Measurements from ENCODE around the gene ABCC6.

The ABCC6 gene

GRCh38 chr16:16143038-16143763, 80.1 kb downstream of the ABCC6 start:
- FAIRE-seq (no peak), DNase-seq (ENCODE audit: insufficient read length, low spot score) (no peak)
- TF ChIP-seq TAF1 (IDR thresholded peaks at IDR 0.05; ENCODE audit: low read depth, low read length) (no peak), POLR2AphosphoS5 (IDR thresholded peaks at IDR 0.05; ENCODE audit: low read depth, low read length) (no peak), SPI1 (IDR thresholded peaks at IDR 0.05; ENCODE audit: low read depth, low read length) (no peak), POLR2A (IDR thresholded peaks at IDR 0.05; ENCODE audit: low read depth, low read length) (no peak), POU2F2 (IDR thresholded peaks at IDR 0.05; ENCODE audit: low read depth, low read length) (no peak), PAX5 (IDR thresholded peaks at IDR 0.05; ENCODE audit: insufficient read depth, low read length, severe bottlenecking) (no peak)

- DNase-seq (ENCODE audit: insufficient read length, low spot score) (no peak), FAIRE-seq (no peak)
- TF ChIP-seq POLR2A (IDR thresholded peaks at IDR 0.05; ENCODE audit: low read depth, low read length) (no peak), PAX5 (IDR thresholded peaks at IDR 0.05; ENCODE audit: insufficient read depth, low read length, severe bottlenecking) (no peak), POLR2AphosphoS5 (IDR thresholded peaks at IDR 0.05; ENCODE audit: low read depth, low read length) (no peak), SPI1 (IDR thresholded peaks at IDR 0.05; ENCODE audit: low read depth, low read length) (no peak), POU2F2 (IDR thresholded peaks at IDR 0.05; ENCODE audit: low read depth, low read length) (no peak), TAF1 (IDR thresholded peaks at IDR 0.05; ENCODE audit: low read depth, low read length) (no peak)
Observed at GRCh38 chr16:16141784-16142396, 81.4 kb downstream of the ABCC6 start.

- no peak for DNase-seq (ENCODE audit: insufficient read length, low spot score)
- FAIRE-seq = no peak
- TF ChIP-seq TAF1 (IDR thresholded peaks at IDR 0.05; ENCODE audit: low read depth, low read length) (no peak), POLR2A (IDR thresholded peaks at IDR 0.05; ENCODE audit: low read depth, low read length) (no peak), SPI1 (IDR thresholded peaks at IDR 0.05; ENCODE audit: low read depth, low read length) (no peak), POU2F2 (IDR thresholded peaks at IDR 0.05; ENCODE audit: low read depth, low read length) (no peak), POLR2AphosphoS5 (IDR thresholded peaks at IDR 0.05; ENCODE audit: low read depth, low read length) (no peak), PAX5 (IDR thresholded peaks at IDR 0.05; ENCODE audit: insufficient read depth, low read length, severe bottlenecking) (no peak)
Observed at GRCh38 chr16:16141141-16141540, 82.2 kb downstream of the ABCC6 start.

GRCh38 chr16:16140537-16140936, 82.8 kb downstream of the ABCC6 start:
- no peak for FAIRE-seq
- TF ChIP-seq TAF1 (IDR thresholded peaks at IDR 0.05; ENCODE audit: low read depth, low read length) (no peak), POLR2AphosphoS5 (IDR thresholded peaks at IDR 0.05; ENCODE audit: low read depth, low read length) (no peak), POLR2A (IDR thresholded peaks at IDR 0.05; ENCODE audit: low read depth, low read length) (no peak), POU2F2 (IDR thresholded peaks at IDR 0.05; ENCODE audit: low read depth, low read length) (no peak), SPI1 (IDR thresholded peaks at IDR 0.05; ENCODE audit: low read depth, low read length) (no peak), PAX5 (IDR thresholded peaks at IDR 0.05; ENCODE audit: insufficient read depth, low read length, severe bottlenecking) (no peak)
- no peak for DNase-seq (ENCODE audit: insufficient read length, low spot score)

- FAIRE-seq (no peak), DNase-seq (ENCODE audit: insufficient read length, low spot score) (no peak)
- TF ChIP-seq SPI1 (IDR thresholded peaks at IDR 0.05; ENCODE audit: low read depth, low read length) (no peak), TAF1 (IDR thresholded peaks at IDR 0.05; ENCODE audit: low read depth, low read length) (no peak), PAX5 (IDR thresholded peaks at IDR 0.05; ENCODE audit: insufficient read depth, low read length, severe bottlenecking) (no peak), POLR2A (IDR thresholded peaks at IDR 0.05; ENCODE audit: low read depth, low read length) (no peak), POU2F2 (IDR thresholded peaks at IDR 0.05; ENCODE audit: low read depth, low read length) (no peak), POLR2AphosphoS5 (IDR thresholded peaks at IDR 0.05; ENCODE audit: low read depth, low read length) (no peak)
Observed at GRCh38 chr16:16139806-16140205, 83.5 kb downstream of the ABCC6 start.

GRCh38 chr16:16139061-16139460, 84.2 kb downstream of the ABCC6 start:
- TF ChIP-seq PAX5 (IDR thresholded peaks at IDR 0.05; ENCODE audit: insufficient read depth, low read length, severe bottlenecking) (no peak), SPI1 (IDR thresholded peaks at IDR 0.05; ENCODE audit: low read depth, low read length) (no peak), POLR2A (IDR thresholded peaks at IDR 0.05; ENCODE audit: low read depth, low read length) (no peak), TAF1 (IDR thresholded peaks at IDR 0.05; ENCODE audit: low read depth, low read length) (no peak), POLR2AphosphoS5 (IDR thresholded peaks at IDR 0.05; ENCODE audit: low read depth, low read length) (no peak)
- FAIRE-seq (no peak), DNase-seq (ENCODE audit: insufficient read length, low spot score) (no peak)

- no peak for TF ChIP-seq POLR2A (IDR thresholded peaks at IDR 0.05; ENCODE audit: low read depth, low read length)
- no peak for TF ChIP-seq PAX5 (IDR thresholded peaks at IDR 0.05; ENCODE audit: insufficient read depth, low read length, severe bottlenecking)
- no peak for TF ChIP-seq SPI1 (IDR thresholded peaks at IDR 0.05; ENCODE audit: low read depth, low read length)
- TF ChIP-seq TAF1 (IDR thresholded peaks at IDR 0.05; ENCODE audit: low read depth, low read length) = no peak
- TF ChIP-seq POLR2AphosphoS5 (IDR thresholded peaks at IDR 0.05; ENCODE audit: low read depth, low read length) = no peak
- TF ChIP-seq POU2F2 (IDR thresholded peaks at IDR 0.05; ENCODE audit: low read depth, low read length) = no peak
- FAIRE-seq (no peak), DNase-seq (ENCODE audit: insufficient read length, low spot score) (no peak)
Observed at GRCh38 chr16:16138034-16138635, 85.2 kb downstream of the ABCC6 start.

- FAIRE-seq (no peak), DNase-seq (ENCODE audit: insufficient read length, low spot score) (no peak)
- TF ChIP-seq PAX5 (IDR thresholded peaks at IDR 0.05; ENCODE audit: insufficient read depth, low read length, severe bottlenecking) (no peak), POLR2AphosphoS5 (IDR thresholded peaks at IDR 0.05; ENCODE audit: low read depth, low read length) (no peak), POU2F2 (IDR thresholded peaks at IDR 0.05; ENCODE audit: low read depth, low read length) (no peak), TAF1 (IDR thresholded peaks at IDR 0.05; ENCODE audit: low read depth, low read length) (no peak), SPI1 (IDR thresholded peaks at IDR 0.05; ENCODE audit: low read depth, low read length) (no peak), POLR2A (IDR thresholded peaks at IDR 0.05; ENCODE audit: low read depth, low read length) (no peak)
Observed at GRCh38 chr16:16137110-16137509, 86.2 kb downstream of the ABCC6 start.

DNA sequence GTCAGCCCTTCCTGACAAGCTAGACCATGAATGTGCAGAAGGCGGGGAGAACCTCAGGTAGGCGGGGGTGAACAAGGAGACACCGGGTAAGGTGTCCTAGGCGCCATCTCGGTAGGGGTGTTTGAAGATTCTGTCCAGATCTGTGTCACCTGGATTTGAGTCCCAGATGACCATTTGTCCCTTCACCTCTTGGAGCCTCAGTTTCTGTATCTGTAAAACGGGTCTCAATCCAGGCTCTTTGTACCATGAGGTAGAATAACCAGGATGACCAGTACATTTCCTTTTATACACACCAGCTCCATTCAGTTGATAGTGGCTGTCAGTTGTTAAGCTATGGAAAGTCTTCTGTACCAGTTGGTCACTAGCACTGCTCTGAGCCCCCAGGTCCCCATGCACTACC, 86.7 kb downstream of the ABCC6 start:
- no peak for DNase-seq (ENCODE audit: insufficient read length, low spot score)
- TF ChIP-seq POLR2A (IDR thresholded peaks at IDR 0.05; ENCODE audit: low read depth, low read length) (no peak), TAF1 (IDR thresholded peaks at IDR 0.05; ENCODE audit: low read depth, low read length) (no peak), PAX5 (IDR thresholded peaks at IDR 0.05; ENCODE audit: insufficient read depth, low read length, severe bottlenecking) (no peak), POLR2AphosphoS5 (IDR thresholded peaks at IDR 0.05; ENCODE audit: low read depth, low read length) (no peak), POU2F2 (IDR thresholded peaks at IDR 0.05; ENCODE audit: low read depth, low read length) (no peak), SPI1 (IDR thresholded peaks at IDR 0.05; ENCODE audit: low read depth, low read length) (no peak)
- no peak for FAIRE-seq
